ENCODE data around the gene APPL2.

APPL2 gene, protein sequence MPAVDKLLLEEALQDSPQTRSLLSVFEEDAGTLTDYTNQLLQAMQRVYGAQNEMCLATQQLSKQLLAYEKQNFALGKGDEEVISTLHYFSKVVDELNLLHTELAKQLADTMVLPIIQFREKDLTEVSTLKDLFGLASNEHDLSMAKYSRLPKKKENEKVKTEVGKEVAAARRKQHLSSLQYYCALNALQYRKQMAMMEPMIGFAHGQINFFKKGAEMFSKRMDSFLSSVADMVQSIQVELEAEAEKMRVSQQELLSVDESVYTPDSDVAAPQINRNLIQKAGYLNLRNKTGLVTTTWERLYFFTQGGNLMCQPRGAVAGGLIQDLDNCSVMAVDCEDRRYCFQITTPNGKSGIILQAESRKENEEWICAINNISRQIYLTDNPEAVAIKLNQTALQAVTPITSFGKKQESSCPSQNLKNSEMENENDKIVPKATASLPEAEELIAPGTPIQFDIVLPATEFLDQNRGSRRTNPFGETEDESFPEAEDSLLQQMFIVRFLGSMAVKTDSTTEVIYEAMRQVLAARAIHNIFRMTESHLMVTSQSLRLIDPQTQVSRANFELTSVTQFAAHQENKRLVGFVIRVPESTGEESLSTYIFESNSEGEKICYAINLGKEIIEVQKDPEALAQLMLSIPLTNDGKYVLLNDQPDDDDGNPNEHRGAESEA

DNA sequence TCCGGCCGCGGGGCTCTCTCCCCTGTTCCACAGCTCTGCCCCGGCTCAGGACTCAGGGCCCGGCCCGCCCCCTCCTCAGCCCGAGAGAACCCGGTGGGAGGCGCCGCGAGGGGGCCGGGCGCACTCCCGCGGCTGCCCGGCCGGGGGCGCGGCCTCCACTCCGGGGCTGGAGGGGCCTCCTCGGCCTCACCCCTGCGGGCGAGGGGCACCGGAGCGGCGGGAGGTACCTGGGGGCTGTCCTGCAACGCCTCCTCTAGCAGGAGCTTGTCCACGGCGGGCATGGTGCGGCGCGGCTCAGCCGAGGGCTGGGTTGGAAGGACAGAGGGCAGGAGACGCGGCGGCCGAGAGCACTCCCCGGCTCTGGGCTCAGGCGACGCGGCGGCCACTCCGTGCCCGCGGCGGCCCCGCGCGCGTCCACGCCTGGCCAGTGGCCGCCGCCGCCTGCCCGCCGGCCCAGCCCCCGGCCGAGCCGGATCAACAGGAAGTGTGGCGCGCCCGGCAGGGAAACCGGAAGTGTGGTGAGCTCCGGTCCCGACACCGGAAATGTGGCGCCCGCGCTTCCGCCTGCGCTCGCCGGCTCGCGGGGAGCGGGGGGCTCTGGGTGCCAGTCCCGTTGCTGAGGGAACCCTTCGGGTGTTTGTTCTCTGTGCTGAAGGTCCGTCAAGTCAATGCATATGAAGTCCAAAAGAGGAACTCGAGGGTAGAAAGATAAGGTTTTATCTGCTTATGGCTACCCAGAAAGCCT is at the start of gene APPL2:
Gene APPL2 (minus strand): TSS at position 443 of the 745 bp plus-strand sequence. CDS start 162 bp downstream, at position 281.
- peak within 1 kb of the TSS; percentile 79 to 81 for H3K4me3 ChIP-seq (replicated peaks in 1 of 2; ENCODE audit: low read depth in 2 of 2, low read length in 2 of 2)
- peak; percentile 88 to 93 for DNase-seq (ENCODE audit: low read depth in 2 of 2)
- TF ChIP-seq, protein P1, sequence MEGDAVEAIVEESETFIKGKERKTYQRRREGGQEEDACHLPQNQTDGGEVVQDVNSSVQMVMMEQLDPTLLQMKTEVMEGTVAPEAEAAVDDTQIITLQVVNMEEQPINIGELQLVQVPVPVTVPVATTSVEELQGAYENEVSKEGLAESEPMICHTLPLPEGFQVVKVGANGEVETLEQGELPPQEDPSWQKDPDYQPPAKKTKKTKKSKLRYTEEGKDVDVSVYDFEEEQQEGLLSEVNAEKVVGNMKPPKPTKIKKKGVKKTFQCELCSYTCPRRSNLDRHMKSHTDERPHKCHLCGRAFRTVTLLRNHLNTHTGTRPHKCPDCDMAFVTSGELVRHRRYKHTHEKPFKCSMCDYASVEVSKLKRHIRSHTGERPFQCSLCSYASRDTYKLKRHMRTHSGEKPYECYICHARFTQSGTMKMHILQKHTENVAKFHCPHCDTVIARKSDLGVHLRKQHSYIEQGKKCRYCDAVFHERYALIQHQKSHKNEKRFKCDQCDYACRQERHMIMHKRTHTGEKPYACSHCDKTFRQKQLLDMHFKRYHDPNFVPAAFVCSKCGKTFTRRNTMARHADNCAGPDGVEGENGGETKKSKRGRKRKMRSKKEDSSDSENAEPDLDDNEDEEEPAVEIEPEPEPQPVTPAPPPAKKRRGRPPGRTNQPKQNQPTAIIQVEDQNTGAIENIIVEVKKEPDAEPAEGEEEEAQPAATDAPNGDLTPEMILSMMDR (IDR thresholded peaks at IDR 0.05; ENCODE audit: low read depth, low read length), result no peak

DNA sequence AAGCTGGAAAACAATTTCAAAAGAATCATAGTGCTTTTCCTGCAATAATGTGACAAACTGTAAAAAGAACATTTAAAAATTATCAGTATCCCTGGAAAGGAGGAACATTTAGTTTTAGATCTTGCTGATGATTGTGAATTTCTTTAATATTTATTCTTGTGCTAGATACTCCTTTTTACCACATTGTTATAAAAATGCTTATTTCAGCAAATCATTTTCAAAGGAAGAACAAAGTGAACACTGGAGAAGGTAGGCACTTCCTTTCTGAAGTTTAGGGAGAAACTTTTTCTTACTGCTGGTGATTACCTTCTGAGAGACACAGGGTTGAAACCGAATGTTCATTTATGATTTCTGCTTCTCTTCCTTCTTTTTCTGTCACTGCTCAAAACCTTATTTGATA is 49.4 kb upstream of the APPL2 start:
- TF ChIP-seq, protein P1 (IDR thresholded peaks at IDR 0.05; ENCODE audit: low read depth, low read length), result no peak
- H3K4me3 ChIP-seq (replicated peaks in 1 of 2; ENCODE audit: low read depth in 2 of 2, low read length in 2 of 2), result no peak overlapping the region
- no peak for DNase-seq (ENCODE audit: low read depth in 2 of 2)

DNA sequence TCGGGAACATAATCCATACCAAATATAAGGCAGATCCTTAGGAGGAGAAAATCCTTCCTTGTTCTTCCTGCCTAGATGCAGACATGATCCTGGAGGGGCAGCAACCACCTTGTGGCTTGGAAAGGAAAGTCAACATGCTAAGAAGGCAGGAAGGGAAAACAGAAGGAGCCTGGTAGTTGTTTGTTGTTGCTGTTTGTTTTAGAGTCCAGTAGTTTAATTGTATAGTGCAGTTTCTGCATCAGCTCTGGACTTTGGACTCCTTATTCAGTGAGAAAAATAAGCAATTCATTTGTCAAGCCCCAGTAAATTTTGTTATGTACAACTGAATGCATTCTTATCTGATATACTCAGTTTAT is 45.7 kb upstream of the APPL2 start:
- no peak overlapping the region for H3K4me3 ChIP-seq (replicated peaks in 1 of 2; ENCODE audit: low read depth in 2 of 2, low read length in 2 of 2)
- no peak for DNase-seq (ENCODE audit: low read depth in 2 of 2)
- TF ChIP-seq, protein P1 (IDR thresholded peaks at IDR 0.05; ENCODE audit: low read depth, low read length), result no peak

DNA sequence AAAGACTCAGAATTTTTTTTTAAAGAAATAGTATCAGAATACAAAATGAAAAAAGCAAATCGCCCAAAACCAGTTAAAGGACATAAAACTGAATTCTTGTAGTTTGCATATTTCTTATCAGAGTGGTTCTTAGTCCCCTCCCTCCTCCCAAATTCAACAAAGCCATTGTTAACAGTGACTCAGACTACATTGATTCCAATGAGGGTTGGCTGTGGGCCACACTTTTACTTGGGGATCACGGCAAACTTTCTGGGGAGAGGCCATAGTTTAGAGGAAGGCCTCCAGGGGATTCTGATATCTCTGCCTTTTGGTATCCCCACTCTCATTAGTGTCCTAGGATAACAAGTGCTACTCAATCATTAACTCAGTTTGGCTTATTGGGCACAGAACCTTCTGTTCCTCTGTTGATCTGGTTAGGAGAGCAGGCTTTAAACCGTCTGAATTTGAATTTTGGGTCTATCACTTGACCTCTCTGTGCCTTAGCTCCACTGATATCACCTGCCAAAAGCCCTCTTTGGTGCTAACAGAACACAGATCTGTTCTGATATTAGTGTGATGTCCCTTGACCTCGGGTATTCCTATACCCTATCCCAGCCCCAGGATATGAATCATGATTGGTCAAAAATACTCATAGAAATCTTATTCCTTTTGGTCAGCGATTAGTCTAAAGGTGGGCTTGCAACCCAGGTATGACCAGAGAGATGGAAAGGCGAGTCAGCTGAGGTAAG is 45.2 kb upstream of the APPL2 start:
- no peak overlapping the region for H3K4me3 ChIP-seq (replicated peaks in 1 of 2; ENCODE audit: low read depth in 2 of 2, low read length in 2 of 2)
- DNase-seq (ENCODE audit: low read depth in 2 of 2), result no peak
- TF ChIP-seq, protein P1 (IDR thresholded peaks at IDR 0.05; ENCODE audit: low read depth, low read length), result no peak

DNA sequence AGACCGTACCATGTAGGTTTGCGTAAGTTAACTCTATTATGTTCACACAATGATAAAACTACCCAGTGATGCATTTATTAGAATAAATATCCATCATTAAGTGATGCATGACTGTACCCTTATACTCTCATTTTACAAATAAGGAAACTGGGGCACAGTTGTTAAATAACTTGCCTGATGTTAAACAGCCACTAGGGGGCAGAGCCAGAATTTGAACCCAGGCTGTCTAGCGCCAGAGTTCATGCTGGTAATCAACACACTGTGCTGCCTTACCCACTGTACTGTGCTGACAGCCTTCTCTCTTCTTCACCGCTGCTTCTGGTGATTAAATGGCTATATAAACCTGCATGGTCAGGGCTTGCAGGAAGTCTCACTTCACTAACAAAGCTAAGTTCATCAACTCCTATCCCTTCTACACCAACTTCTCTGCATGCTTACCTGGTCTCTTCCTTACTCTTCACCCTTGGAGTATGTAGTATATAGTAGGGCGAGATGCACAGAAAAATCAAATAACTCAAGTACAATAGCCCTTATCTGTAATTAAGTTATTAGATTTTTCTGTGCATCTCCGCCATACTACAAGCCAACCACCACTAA is 43.6 kb upstream of the APPL2 start:
- no peak overlapping the region for H3K4me3 ChIP-seq (replicated peaks in 1 of 2; ENCODE audit: low read depth in 2 of 2, low read length in 2 of 2)
- TF ChIP-seq, protein P1 (IDR thresholded peaks at IDR 0.05; ENCODE audit: low read depth, low read length), result peak; percentile 74
- DNase-seq (ENCODE audit: low read depth in 2 of 2), result peak; percentile 52 to 68
